Natural killer cell (primary cell): ENCODE data around the gene IER3. TPM values are rescaled to one million over a fixed set of nuclear protein-coding genes. Genes with fewer than 3 reads are reported as not detected.

Source experiments
- ATAC-seq, 3 donors: fragments of 150-1000 bp in 2 of 3; fragments of 200-7000 bp in 1 of 3; cut with Tn5 transposase; 1 replicate in 1 of 3; 2 replicates in 2 of 3; pipeline ENCODE4 v1.10.0; 2021; ENCODE audit warnings: mild to moderate bottlenecking in 2 of 3, moderate library complexity in 2 of 3
- DNase-seq, 2 donors: peaks; one replicate each; pipeline versions ENCODE4 v3.0.0 to v3.0.0-alpha.2; 2013 to 2021; ENCODE audit warnings: mixed read lengths in 1 of 2
- H3K27ac ChIP-seq: one replicate; pipeline ENCODE4 v1.5.1; 2013; ENCODE audit warnings: mild to moderate bottlenecking, low read length
- H3K27me3 ChIP-seq: one replicate; pipeline ENCODE4 v1.6.1; 2013; ENCODE audit warnings: low read length; ENCODE audit not compliant: control insufficient read depth, insufficient read depth
- H3K36me3 ChIP-seq: one replicate; pipeline ENCODE4 v1.6.1; 2013; ENCODE audit warnings: low read length; ENCODE audit not compliant: control insufficient read depth, insufficient read depth
- H3K4me1 ChIP-seq: one replicate; pipeline ENCODE4 v1.6.1; 2013; ENCODE audit warnings: low read length; ENCODE audit not compliant: control insufficient read depth, insufficient read depth
- H3K4me3 ChIP-seq: one replicate; pipeline ENCODE4 v1.5.1; 2013; ENCODE audit warnings: low read length
- H3K9me3 ChIP-seq: one replicate; pipeline ENCODE4 v1.6.1; 2013; ENCODE audit warnings: low read length; ENCODE audit not compliant: control insufficient read depth, insufficient read depth
- H3K27ac Mint-ChIP-seq, 2 donors: one replicate each; pipeline ENCODE4 v1.8.0; 2022; ENCODE audit warnings: mild to moderate bottlenecking in 2 of 2, mixed read lengths in 2 of 2, moderate library complexity in 1 of 2
- H3K27me3 Mint-ChIP-seq, 2 donors: one replicate each; pipeline ENCODE4 v1.8.0; 2022; ENCODE audit warnings: low read depth in 2 of 2, mixed read lengths in 2 of 2
- H3K36me3 Mint-ChIP-seq: one replicate; pipeline ENCODE4 v1.8.0; 2022; ENCODE audit warnings: mixed read lengths
- H3K4me1 Mint-ChIP-seq, 2 donors: one replicate each; pipeline ENCODE4 v1.8.0; 2022; ENCODE audit warnings: mixed read lengths in 2 of 2
- H3K4me3 Mint-ChIP-seq: one replicate; pipeline ENCODE4 v1.8.0; 2022; ENCODE audit warnings: mild to moderate bottlenecking, moderate library complexity, mixed read lengths
- H3K9me3 Mint-ChIP-seq, 2 donors: one replicate each; pipeline ENCODE4 v1.8.0; 2022; ENCODE audit warnings: mixed read lengths in 2 of 2
- WGBS: methylation state at CpG from one replicate; pipeline ENCODE4 v1.1.7; 2013; ENCODE audit warnings: missing lambda C conversion rate; ENCODE audit not compliant: insufficient coverage; 5-methylcytosine and 5-hydroxymethylcytosine counted together
- intact Hi-C: fragments of 100-400 bp; cut with micrococcal nuclease; formaldehyde crosslinking; loops from one replicate; pipeline ENCODE4 v1.14.2; 2022
- total RNA-seq, 4 donors: library from RNA; stranded (reverse); fragments of 120-200 nt in 1 of 4; gene quantifications; one replicate each; pipeline versions ENCODE4 v1.2.3 to v1.2.4, GENCODE V29; 2013 to 2022
- TF ChIP-seq, protein P1 (sequence below): fragments of 200-600 bp; IDR thresholded peaks from one replicate; pipeline ENCODE4 v1.8.0; 2022; ENCODE audit warnings: antibody characterized with exemption

IER3 gene
- total RNA-seq, 3 donors from 2014 or later (not counting 1 experiment from before 2014, with no cell fraction given) = 39.7 to 105 (median 66.5) TPM

GRCh38 chr6:30782425-30783014 is 38.2 kb upstream of the IER3 start:
- DNase-seq (no peak), ATAC-seq (no peak)
- Mint-ChIP-seq H3K4me1 (peaks cover 21 to 27% of the 10 kb centered on the region in 2 donors), H3K27ac (no peak overlapping the region), H3K4me3 (no peak overlapping the region), H3K9me3 (no peaks in the 10 kb centered on the region), H3K27me3 (peaks cover 0 to 10% of the 10 kb centered on the region in 2 donors), H3K36me3 (no peaks in the 10 kb centered on the region)
- Histone ChIP-seq H3K27ac (no peak overlapping the region), H3K36me3 (no peaks in the 10 kb centered on the region), H3K4me3 (no peak overlapping the region), H3K4me1 (peaks cover 12% of the 10 kb centered on the region), H3K27me3 (no peaks in the 10 kb centered on the region), H3K9me3 (no peaks in the 10 kb centered on the region)
- TF ChIP-seq, protein P1, sequence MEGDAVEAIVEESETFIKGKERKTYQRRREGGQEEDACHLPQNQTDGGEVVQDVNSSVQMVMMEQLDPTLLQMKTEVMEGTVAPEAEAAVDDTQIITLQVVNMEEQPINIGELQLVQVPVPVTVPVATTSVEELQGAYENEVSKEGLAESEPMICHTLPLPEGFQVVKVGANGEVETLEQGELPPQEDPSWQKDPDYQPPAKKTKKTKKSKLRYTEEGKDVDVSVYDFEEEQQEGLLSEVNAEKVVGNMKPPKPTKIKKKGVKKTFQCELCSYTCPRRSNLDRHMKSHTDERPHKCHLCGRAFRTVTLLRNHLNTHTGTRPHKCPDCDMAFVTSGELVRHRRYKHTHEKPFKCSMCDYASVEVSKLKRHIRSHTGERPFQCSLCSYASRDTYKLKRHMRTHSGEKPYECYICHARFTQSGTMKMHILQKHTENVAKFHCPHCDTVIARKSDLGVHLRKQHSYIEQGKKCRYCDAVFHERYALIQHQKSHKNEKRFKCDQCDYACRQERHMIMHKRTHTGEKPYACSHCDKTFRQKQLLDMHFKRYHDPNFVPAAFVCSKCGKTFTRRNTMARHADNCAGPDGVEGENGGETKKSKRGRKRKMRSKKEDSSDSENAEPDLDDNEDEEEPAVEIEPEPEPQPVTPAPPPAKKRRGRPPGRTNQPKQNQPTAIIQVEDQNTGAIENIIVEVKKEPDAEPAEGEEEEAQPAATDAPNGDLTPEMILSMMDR = no peak
- intact Hi-C loops = no loop called here

DNA sequence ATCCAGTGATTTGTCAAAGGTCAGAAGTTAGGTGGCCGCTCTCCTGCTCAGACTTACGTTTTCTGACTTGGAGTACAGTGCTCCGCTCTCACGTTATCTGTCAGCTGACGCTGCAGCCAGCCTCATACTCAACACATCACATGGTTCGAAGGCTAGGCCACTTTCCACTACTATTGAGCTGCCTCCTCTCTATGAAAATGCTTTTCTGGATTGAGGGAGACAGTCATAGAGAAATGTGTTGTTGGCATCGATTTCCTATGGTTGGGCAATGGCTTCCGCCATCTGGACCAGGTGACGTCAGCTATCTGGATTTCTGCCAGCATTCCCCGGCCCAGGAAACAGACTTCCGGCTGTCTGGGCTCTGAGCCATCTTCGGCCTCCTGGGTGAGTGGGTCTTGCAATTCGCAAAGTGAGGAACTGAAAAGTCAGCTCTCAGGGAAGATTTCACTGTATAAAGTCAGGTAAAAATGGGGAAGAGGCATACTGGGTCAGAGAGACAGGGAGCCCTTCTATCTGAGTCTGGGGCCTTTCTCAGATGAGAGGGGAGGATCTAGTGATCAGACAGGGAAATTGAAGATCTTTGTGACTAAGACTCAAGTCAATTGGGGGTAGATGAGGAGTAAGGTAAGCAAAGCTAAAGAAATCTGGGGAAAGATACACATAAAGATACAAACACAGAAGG is 37.5 kb upstream of the IER3 start:
- Mint-ChIP-seq H3K27ac (no peak overlapping the region), H3K4me1 (peaks cover 21 to 25% of the 10 kb centered on the region in 2 donors), H3K4me3 (no peak overlapping the region), H3K9me3 (no peaks in the 10 kb centered on the region), H3K36me3 (no peaks in the 10 kb centered on the region), H3K27me3 (peaks cover 0 to 10% of the 10 kb centered on the region in 2 donors)
- intact Hi-C loops = no loop called here
- no peaks in the 10 kb centered on the region for H3K9me3 ChIP-seq
- H3K4me3 ChIP-seq = no peak overlapping the region
- TF ChIP-seq, protein P1 = no peak
- DNase-seq (peak in 1 of 2 donors; percentile 53), ATAC-seq (peak in 2 of 3 donors; percentile 25 to 52)
- peaks cover 12% of the 10 kb centered on the region for H3K4me1 ChIP-seq
- H3K27me3 ChIP-seq = no peaks in the 10 kb centered on the region
- no peaks in the 10 kb centered on the region for H3K36me3 ChIP-seq
- H3K27ac ChIP-seq = no peak overlapping the region
- WGBS = 39% methylated on average over 12 of the region's 13 CpGs

DNA sequence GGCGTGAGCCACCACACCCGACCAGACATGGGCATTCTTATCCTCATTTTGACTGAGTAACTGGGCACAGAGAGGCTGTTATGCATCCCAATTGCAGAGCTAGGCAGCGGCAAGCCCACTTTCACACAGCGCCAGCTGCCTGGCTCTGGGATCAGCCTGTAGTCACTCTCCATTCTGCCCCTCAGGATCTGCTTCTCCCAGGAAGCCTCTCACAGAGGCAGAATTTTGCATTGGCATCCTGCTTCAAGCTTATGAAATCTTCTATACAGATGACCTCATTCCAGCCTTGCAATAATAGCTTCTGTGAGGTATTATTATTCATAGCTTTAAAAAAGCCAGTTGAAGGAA is 37.0 kb upstream of the IER3 start:
- no peak overlapping the region for H3K4me3 ChIP-seq
- no peak overlapping the region for H3K4me3 Mint-ChIP-seq
- H3K36me3 Mint-ChIP-seq = no peaks in the 10 kb centered on the region
- intact Hi-C loops = no loop called here
- 80% methylated on average over 4 of the region's 4 CpGs for WGBS
- H3K27ac ChIP-seq = no peak overlapping the region
- no peak overlapping the region for H3K27ac Mint-ChIP-seq
- no peaks in the 10 kb centered on the region for H3K9me3 Mint-ChIP-seq
- H3K9me3 ChIP-seq = no peaks in the 10 kb centered on the region
- H3K27me3 ChIP-seq = no peaks in the 10 kb centered on the region
- H3K4me1 ChIP-seq = peaks cover 12% of the 10 kb centered on the region
- H3K27me3 Mint-ChIP-seq = peaks cover 0 to 10% of the 10 kb centered on the region in 2 donors
- TF ChIP-seq, protein P1 = no peak
- DNase-seq (no peak), ATAC-seq (no peak)
- peaks cover 17 to 19% of the 10 kb centered on the region in 2 donors for H3K4me1 Mint-ChIP-seq
- H3K36me3 ChIP-seq = no peaks in the 10 kb centered on the region

GRCh38 chr6:30780642-30780920 is 36.2 kb upstream of the IER3 start:
- no peak overlapping the region for H3K4me3 Mint-ChIP-seq
- H3K36me3 ChIP-seq = no peaks in the 10 kb centered on the region
- H3K27ac ChIP-seq = no peak overlapping the region
- H3K9me3 Mint-ChIP-seq = no peaks in the 10 kb centered on the region
- H3K36me3 Mint-ChIP-seq = no peaks in the 10 kb centered on the region
- peaks cover 12 to 14% of the 10 kb centered on the region in 2 donors for H3K4me1 Mint-ChIP-seq
- 89% methylated on average over 1 of the region's 1 CpG for WGBS
- H3K27me3 ChIP-seq = no peaks in the 10 kb centered on the region
- peaks cover 0 to 10% of the 10 kb centered on the region in 2 donors for H3K27me3 Mint-ChIP-seq
- ATAC-seq (no peak), DNase-seq (no peak)
- intact Hi-C loops = no loop called here
- no peak overlapping the region for H3K4me3 ChIP-seq
- H3K4me1 ChIP-seq = peaks cover 12% of the 10 kb centered on the region
- H3K9me3 ChIP-seq = no peaks in the 10 kb centered on the region
- no peak overlapping the region for H3K27ac Mint-ChIP-seq
- TF ChIP-seq, protein P1 = no peak
